ENCODE results near the gene OR2A7. TPM values are rescaled to one million over a fixed set of nuclear protein-coding genes. Genes with fewer than 3 reads are reported as not detected.
"Not testable (repeated sequence)": the region's sequence is repeated elsewhere in the genome, so short reads cannot be mapped to it uniquely, and the experiment has no call there.

The OR2A7 gene
- 1.3 and 2.0 TPM in 2 replicates for total RNA-seq (2022)
- Bru-seq, nascent RNA: percentile 39 among the genes with signal in this experiment
- percentile 46 among the genes with signal in this experiment for BruChase-seq, experiment 1, labeled RNA remaining after a 2-hour chase
- BruChase-seq, experiment 2, labeled RNA remaining after a 6-hour chase: percentile 42 among the genes with signal in this experiment
- long read RNA-seq: 0 reads

GRCh38 chr7:144264692-144265091, at the start of gene OR2A7:
Gene OR2A7, minus strand, starts transcription at chr7:144264792. Its CDS starts 5,164 bp downstream, at chr7:144259628.
- DNase-seq; H3K4me1 Mint-ChIP-seq (ENCODE audit: low read depth, unreplicated experiment); POLR2A ChIA-PET; H3K27me3 ChIP-seq (replicated peaks; ENCODE audit: control insufficient read depth, insufficient read depth, low read length); H3K9me3 ChIP-seq; H3K4me1 ChIP-seq; H3K27ac Mint-ChIP-seq (ENCODE audit: unreplicated experiment); H3K27me3 Mint-ChIP-seq (ENCODE audit: insufficient read depth, unreplicated experiment); intact Hi-C loops (cut with micrococcal nuclease; ENCODE audit: unreplicated experiment); H3K4me3 Mint-ChIP-seq (ENCODE audit: unreplicated experiment); H3K4me3 ChIP-seq (ENCODE audit: low read depth, low read length); BruUV-seq (replicated peaks); H3K36me3 Mint-ChIP-seq (ENCODE audit: insufficient read depth, unreplicated experiment); H3K9me3 Mint-ChIP-seq (ENCODE audit: unreplicated experiment); H3K36me3 ChIP-seq (ENCODE audit: control insufficient read depth, insufficient read depth, low read length); CTCF ChIA-PET: not testable (repeated sequence)

- H3K27ac Mint-ChIP-seq (ENCODE audit: unreplicated experiment); POLR2A ChIA-PET; H3K36me3 Mint-ChIP-seq (ENCODE audit: insufficient read depth, unreplicated experiment): not testable (repeated sequence)
Observed at GRCh38 chr7:144311872-144312469, 47.4 kb upstream of the OR2A7 start, which contains the start of gene OR2A1. Gene OR2A1, plus strand, starts transcription at chr7:144312419. Its CDS starts 5,706 bp downstream, at chr7:144318125.

GRCh38 chr7:144311218-144311617, 46.6 kb upstream of the OR2A7 start:
- intact Hi-C loops (cut with micrococcal nuclease; ENCODE audit: unreplicated experiment); H3K4me3 ChIP-seq (ENCODE audit: low read depth, low read length); H3K36me3 Mint-ChIP-seq (ENCODE audit: insufficient read depth, unreplicated experiment); BruUV-seq (replicated peaks); DNase-seq; H3K4me1 ChIP-seq; H3K36me3 ChIP-seq (ENCODE audit: control insufficient read depth, insufficient read depth, low read length); H3K9me3 Mint-ChIP-seq (ENCODE audit: unreplicated experiment); H3K27me3 ChIP-seq (replicated peaks; ENCODE audit: control insufficient read depth, insufficient read depth, low read length); H3K27ac Mint-ChIP-seq (ENCODE audit: unreplicated experiment); POLR2A ChIA-PET; CTCF ChIA-PET; H3K4me3 Mint-ChIP-seq (ENCODE audit: unreplicated experiment); H3K9me3 ChIP-seq; H3K4me1 Mint-ChIP-seq (ENCODE audit: low read depth, unreplicated experiment); H3K27me3 Mint-ChIP-seq (ENCODE audit: insufficient read depth, unreplicated experiment): not testable (repeated sequence)

More at GRCh38 chr7:144311872-144312469, 47.4 kb upstream of the OR2A7 start, which contains the start of gene OR2A1:
- BruUV-seq (replicated peaks); H3K36me3 ChIP-seq (ENCODE audit: control insufficient read depth, insufficient read depth, low read length); H3K27me3 Mint-ChIP-seq (ENCODE audit: insufficient read depth, unreplicated experiment); H3K4me1 ChIP-seq; H3K9me3 Mint-ChIP-seq (ENCODE audit: unreplicated experiment); H3K4me3 Mint-ChIP-seq (ENCODE audit: unreplicated experiment); intact Hi-C loops (cut with micrococcal nuclease; ENCODE audit: unreplicated experiment); DNase-seq; H3K9me3 ChIP-seq; H3K27me3 ChIP-seq (replicated peaks; ENCODE audit: control insufficient read depth, insufficient read depth, low read length); H3K4me3 ChIP-seq (ENCODE audit: low read depth, low read length); CTCF ChIA-PET; H3K4me1 Mint-ChIP-seq (ENCODE audit: low read depth, unreplicated experiment): not testable (repeated sequence)

GRCh38 chr7:144309702-144310101, 45.1 kb upstream of the OR2A7 start:
- H3K9me3 ChIP-seq; H3K36me3 Mint-ChIP-seq (ENCODE audit: insufficient read depth, unreplicated experiment); H3K27me3 Mint-ChIP-seq (ENCODE audit: insufficient read depth, unreplicated experiment); H3K4me3 Mint-ChIP-seq (ENCODE audit: unreplicated experiment); H3K27me3 ChIP-seq (replicated peaks; ENCODE audit: control insufficient read depth, insufficient read depth, low read length); H3K4me1 ChIP-seq; H3K4me3 ChIP-seq (ENCODE audit: low read depth, low read length); BruUV-seq (replicated peaks); H3K9me3 Mint-ChIP-seq (ENCODE audit: unreplicated experiment); POLR2A ChIA-PET; intact Hi-C loops (cut with micrococcal nuclease; ENCODE audit: unreplicated experiment); DNase-seq; H3K36me3 ChIP-seq (ENCODE audit: control insufficient read depth, insufficient read depth, low read length); H3K4me1 Mint-ChIP-seq (ENCODE audit: low read depth, unreplicated experiment); H3K27ac Mint-ChIP-seq (ENCODE audit: unreplicated experiment); CTCF ChIA-PET: not testable (repeated sequence)

- H3K9me3 ChIP-seq; H3K27me3 ChIP-seq (replicated peaks; ENCODE audit: control insufficient read depth, insufficient read depth, low read length); H3K4me1 Mint-ChIP-seq (ENCODE audit: low read depth, unreplicated experiment); H3K9me3 Mint-ChIP-seq (ENCODE audit: unreplicated experiment); H3K36me3 ChIP-seq (ENCODE audit: control insufficient read depth, insufficient read depth, low read length); intact Hi-C loops (cut with micrococcal nuclease; ENCODE audit: unreplicated experiment); H3K27ac Mint-ChIP-seq (ENCODE audit: unreplicated experiment); POLR2A ChIA-PET; H3K4me3 Mint-ChIP-seq (ENCODE audit: unreplicated experiment); DNase-seq; H3K4me3 ChIP-seq (ENCODE audit: low read depth, low read length); BruUV-seq (replicated peaks); H3K36me3 Mint-ChIP-seq (ENCODE audit: insufficient read depth, unreplicated experiment); CTCF ChIA-PET; H3K27me3 Mint-ChIP-seq (ENCODE audit: insufficient read depth, unreplicated experiment); H3K4me1 ChIP-seq: not testable (repeated sequence)
Observed at GRCh38 chr7:144305156-144305555, 40.6 kb upstream of the OR2A7 start.

GRCh38 chr7:144303607-144304006, 39.0 kb upstream of the OR2A7 start:
- intact Hi-C loops (cut with micrococcal nuclease; ENCODE audit: unreplicated experiment); H3K9me3 Mint-ChIP-seq (ENCODE audit: unreplicated experiment); H3K36me3 Mint-ChIP-seq (ENCODE audit: insufficient read depth, unreplicated experiment): not testable (repeated sequence)

GRCh38 chr7:144302578-144303303, 38.1 kb upstream of the OR2A7 start:
- H3K4me1 Mint-ChIP-seq (ENCODE audit: low read depth, unreplicated experiment): not testable (repeated sequence)

More at GRCh38 chr7:144303607-144304006, 39.0 kb upstream of the OR2A7 start:
- H3K36me3 ChIP-seq (ENCODE audit: control insufficient read depth, insufficient read depth, low read length); H3K4me1 Mint-ChIP-seq (ENCODE audit: low read depth, unreplicated experiment); DNase-seq; POLR2A ChIA-PET; H3K9me3 ChIP-seq; BruUV-seq (replicated peaks); H3K4me3 ChIP-seq (ENCODE audit: low read depth, low read length); H3K4me3 Mint-ChIP-seq (ENCODE audit: unreplicated experiment); H3K27me3 Mint-ChIP-seq (ENCODE audit: insufficient read depth, unreplicated experiment); H3K4me1 ChIP-seq; H3K27me3 ChIP-seq (replicated peaks; ENCODE audit: control insufficient read depth, insufficient read depth, low read length); H3K27ac Mint-ChIP-seq (ENCODE audit: unreplicated experiment); CTCF ChIA-PET: not testable (repeated sequence)

More at GRCh38 chr7:144302578-144303303, 38.1 kb upstream of the OR2A7 start:
- H3K4me3 ChIP-seq (ENCODE audit: low read depth, low read length); H3K4me3 Mint-ChIP-seq (ENCODE audit: unreplicated experiment); H3K9me3 ChIP-seq; POLR2A ChIA-PET; intact Hi-C loops (cut with micrococcal nuclease; ENCODE audit: unreplicated experiment); H3K36me3 ChIP-seq (ENCODE audit: control insufficient read depth, insufficient read depth, low read length); H3K9me3 Mint-ChIP-seq (ENCODE audit: unreplicated experiment); H3K27me3 ChIP-seq (replicated peaks; ENCODE audit: control insufficient read depth, insufficient read depth, low read length); H3K4me1 ChIP-seq; DNase-seq; H3K27me3 Mint-ChIP-seq (ENCODE audit: insufficient read depth, unreplicated experiment); H3K27ac Mint-ChIP-seq (ENCODE audit: unreplicated experiment); CTCF ChIA-PET; BruUV-seq (replicated peaks); H3K36me3 Mint-ChIP-seq (ENCODE audit: insufficient read depth, unreplicated experiment): not testable (repeated sequence)
